A673 (cell line): ENCODE results near the gene ZNF440. TPM values are rescaled to one million over a fixed set of nuclear protein-coding genes. Genes with fewer than 3 reads are reported as not detected.

ENCODE experiments used
- BruUV-seq: library from RNA; stranded (reverse); fragments of 400-500 nt; replicated peaks from 2 replicates; lab custom pipeline; 2021; lab: Mats Ljungman, UMichigan
- CTCF ChIA-PET: fragments of 300-600 bp; sonication (Branson Sonifier 250); formaldehyde crosslinking; loops from one replicate; lab custom pipeline; 2022; ENCODE audit warnings: antibody characterized with exemption; lab: Charles Lee
- POLR2A ChIA-PET: fragments of 300-600 bp; sonication (Branson Sonifier 250); formaldehyde crosslinking; loops from one replicate; lab custom pipeline; 2022; ENCODE audit warnings: antibody characterized with exemption; ENCODE audit not compliant: low non-redundant PET; lab: Charles Lee
- DNase-seq: peaks from one replicate; pipeline ENCODE4 v3.0.0-alpha.2; 2015; ENCODE audit warnings: low spot score
- H3K27ac ChIP-seq: fragments of 200-600 bp; sonication (generic); 2 replicates; pipeline ENCODE4 v1.5.1; 2016; ENCODE audit warnings: mixed run types, low read depth, mild to moderate bottlenecking, mixed read lengths, antibody characterized with exemption, low read length; ENCODE audit not compliant: poor library complexity, severe bottlenecking
- H3K27me3 ChIP-seq: fragments of 200-600 bp; sonication (generic); replicated peaks from 2 replicates; pipeline ENCODE4 v1.6.1; 2017; ENCODE audit warnings: mixed run types, low read depth, mild to moderate bottlenecking, mixed read lengths, antibody characterized with exemption, low read length; ENCODE audit not compliant: insufficient read depth, poor library complexity
- H3K36me3 ChIP-seq: fragments of 200-600 bp; sonication (generic); 2 replicates; pipeline ENCODE4 v1.6.1; 2016; ENCODE audit warnings: mixed run types, mild to moderate bottlenecking, mixed read lengths, antibody characterized with exemption, low read length; ENCODE audit not compliant: insufficient read depth, poor library complexity, severe bottlenecking
- H3K4me1 ChIP-seq: fragments of 200-600 bp; sonication (generic); 2 replicates; pipeline ENCODE4 v1.6.1; 2017; ENCODE audit warnings: mixed run types, mild to moderate bottlenecking, mixed read lengths, antibody characterized with exemption, low read length; ENCODE audit not compliant: insufficient read depth, poor library complexity, severe bottlenecking
- H3K4me3 ChIP-seq: fragments of 200-600 bp; sonication (generic); 2 replicates; pipeline ENCODE4 v1.5.1; 2016; ENCODE audit warnings: low read depth, mixed run types, mild to moderate bottlenecking, mixed read lengths, low read length; ENCODE audit not compliant: poor library complexity, severe bottlenecking
- H3K9me3 ChIP-seq: fragments of 200-600 bp; sonication (generic); 2 replicates; pipeline ENCODE4 v1.6.1; 2016; ENCODE audit warnings: mixed run types, low read depth, mild to moderate bottlenecking, mixed read lengths, antibody characterized with exemption, low read length; ENCODE audit not compliant: poor library complexity, severe bottlenecking
- EZH2 ChIP-seq: fragments of 200-600 bp; sonication (generic); IDR thresholded peaks from 2 replicates; pipeline ENCODE4 v1.6.1; 2017; ENCODE audit warnings: borderline replicate concordance, low read depth, mild to moderate bottlenecking, mixed read lengths, antibody characterized with exemption, low read length; ENCODE audit not compliant: poor library complexity, severe bottlenecking
- intact Hi-C: fragments of 100-400 bp; cut with micrococcal nuclease; formaldehyde crosslinking; loops from one replicate; pipeline ENCODE4 v1.10.0; 2022; ENCODE audit not compliant: unreplicated experiment
- total RNA-seq: library from RNA; stranded (reverse); gene quantifications from 2 replicates; pipeline ENCODE4 v1.2.3, GENCODE V29; 2021
- TF ChIP-seq, protein P1 (sequence below): fragments of 300-800, 200-600 bp; sonication (generic); conservative IDR thresholded peaks from 2 replicates; pipeline ENCODE4 v1.5.1; 2017; ENCODE audit warnings: low read depth, mild to moderate bottlenecking, antibody characterized with exemption, low read length, moderate library complexity, mixed read lengths

Gene ZNF440
- total RNA-seq, 1 experiment from 2014 or later, result 7.1 TPM

- Histone ChIP-seq H3K4me1 (no peaks in the 10 kb centered on the region), H3K27me3 (no peaks in the 10 kb centered on the region), H3K9me3 (peaks cover 92% of the 10 kb centered on the region), H3K36me3 (peaks cover 29% of the 10 kb centered on the region), H3K4me3 (no peak overlapping the region), H3K27ac (no peak overlapping the region)
- POLR2A ChIA-PET, result no interaction called here
- intact Hi-C loops, result no loop called here
- CTCF ChIA-PET, result no interaction called here
- TF ChIP-seq EZH2, result no peak
- TF ChIP-seq, protein P1, sequence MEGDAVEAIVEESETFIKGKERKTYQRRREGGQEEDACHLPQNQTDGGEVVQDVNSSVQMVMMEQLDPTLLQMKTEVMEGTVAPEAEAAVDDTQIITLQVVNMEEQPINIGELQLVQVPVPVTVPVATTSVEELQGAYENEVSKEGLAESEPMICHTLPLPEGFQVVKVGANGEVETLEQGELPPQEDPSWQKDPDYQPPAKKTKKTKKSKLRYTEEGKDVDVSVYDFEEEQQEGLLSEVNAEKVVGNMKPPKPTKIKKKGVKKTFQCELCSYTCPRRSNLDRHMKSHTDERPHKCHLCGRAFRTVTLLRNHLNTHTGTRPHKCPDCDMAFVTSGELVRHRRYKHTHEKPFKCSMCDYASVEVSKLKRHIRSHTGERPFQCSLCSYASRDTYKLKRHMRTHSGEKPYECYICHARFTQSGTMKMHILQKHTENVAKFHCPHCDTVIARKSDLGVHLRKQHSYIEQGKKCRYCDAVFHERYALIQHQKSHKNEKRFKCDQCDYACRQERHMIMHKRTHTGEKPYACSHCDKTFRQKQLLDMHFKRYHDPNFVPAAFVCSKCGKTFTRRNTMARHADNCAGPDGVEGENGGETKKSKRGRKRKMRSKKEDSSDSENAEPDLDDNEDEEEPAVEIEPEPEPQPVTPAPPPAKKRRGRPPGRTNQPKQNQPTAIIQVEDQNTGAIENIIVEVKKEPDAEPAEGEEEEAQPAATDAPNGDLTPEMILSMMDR, result no peak
- BruUV-seq, result no TSS peak
- DNase-seq, result no peak
Measured at GRCh38 chr19:11784356-11784755, 29.7 kb upstream of the ZNF440 start.

DNA sequence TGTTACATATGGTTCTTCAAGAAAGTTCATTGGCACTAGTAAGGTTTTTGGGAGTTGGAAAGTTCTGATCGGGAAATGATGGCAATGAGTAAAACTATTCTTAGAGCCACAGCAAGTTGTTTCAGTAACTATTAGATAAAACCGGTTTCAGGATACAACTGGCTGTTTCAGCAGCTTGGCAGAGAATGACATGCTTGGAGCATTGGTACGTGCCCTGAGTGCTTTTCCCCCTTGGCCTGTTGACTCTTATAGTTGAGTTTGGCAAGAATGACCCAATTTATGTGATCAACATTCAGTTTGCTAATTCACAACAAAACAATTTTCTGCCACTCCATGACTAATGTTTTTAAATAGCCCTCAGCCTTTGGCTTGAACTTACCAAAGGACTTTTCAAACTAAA is 26.5 kb upstream of the ZNF440 start:
- DNase-seq, result no peak
- intact Hi-C loops, result no loop called here
- TF ChIP-seq EZH2, result no peak
- TF ChIP-seq, protein P1, result no peak
- no TSS peak for BruUV-seq
- no peak overlapping the region for H3K4me3 ChIP-seq
- CTCF ChIA-PET, result no interaction called here
- POLR2A ChIA-PET, result no interaction called here
- H3K9me3 ChIP-seq, result peaks cover 76% of the 10 kb centered on the region
- no peaks in the 10 kb centered on the region for H3K27me3 ChIP-seq
- H3K27ac ChIP-seq, result no peak overlapping the region
- H3K4me1 ChIP-seq, result no peaks in the 10 kb centered on the region
- H3K36me3 ChIP-seq, result peaks cover under 1% of the 10 kb centered on the region

DNA sequence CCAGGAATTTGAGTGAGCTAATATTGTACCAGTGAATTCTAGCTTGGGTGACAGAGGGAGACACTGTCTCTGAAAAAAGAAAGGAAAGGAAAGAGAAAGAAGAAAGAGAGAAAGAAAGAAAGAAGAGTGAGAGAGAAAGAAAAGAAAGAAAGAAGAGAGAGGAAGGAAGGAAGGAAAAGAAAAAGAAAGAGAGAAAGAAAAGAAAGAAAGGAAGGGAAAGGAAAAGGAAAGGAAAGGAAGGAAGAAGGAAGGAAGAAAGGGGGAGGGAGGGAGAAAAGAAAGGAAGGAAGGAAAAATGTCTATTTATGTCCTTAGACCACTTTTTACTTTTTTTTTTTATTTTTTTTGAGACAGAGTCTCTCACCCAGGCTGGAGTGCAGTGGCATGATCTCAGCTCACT is 21.1 kb upstream of the ZNF440 start:
- no TSS peak for BruUV-seq
- peaks cover 5% of the 10 kb centered on the region for H3K4me1 ChIP-seq
- H3K36me3 ChIP-seq, result no peaks in the 10 kb centered on the region
- H3K27me3 ChIP-seq, result no peaks in the 10 kb centered on the region
- H3K27ac ChIP-seq, result no peak overlapping the region
- H3K4me3 ChIP-seq, result no peak overlapping the region
- no peak for DNase-seq
- peaks cover 27% of the 10 kb centered on the region for H3K9me3 ChIP-seq
- POLR2A ChIA-PET, result no interaction called here
- intact Hi-C loops, result no loop called here
- TF ChIP-seq, protein P1, result no peak
- no peak for TF ChIP-seq EZH2
- CTCF ChIA-PET, result no interaction called here
